Stromal cell of bone marrow (primary cell): ENCODE results near the gene TNFRSF18.
"Not testable (repeated sequence)": the region's sequence is repeated elsewhere in the genome, so short reads cannot be mapped to it uniquely, and the experiment has no call there.

Source experiments
- DNase-seq: peaks from one replicate; pipeline ENCODE4 v3.0.0-alpha.2; 2012; ENCODE audit warnings: low read depth

Gene TNFRSF18

DNA sequence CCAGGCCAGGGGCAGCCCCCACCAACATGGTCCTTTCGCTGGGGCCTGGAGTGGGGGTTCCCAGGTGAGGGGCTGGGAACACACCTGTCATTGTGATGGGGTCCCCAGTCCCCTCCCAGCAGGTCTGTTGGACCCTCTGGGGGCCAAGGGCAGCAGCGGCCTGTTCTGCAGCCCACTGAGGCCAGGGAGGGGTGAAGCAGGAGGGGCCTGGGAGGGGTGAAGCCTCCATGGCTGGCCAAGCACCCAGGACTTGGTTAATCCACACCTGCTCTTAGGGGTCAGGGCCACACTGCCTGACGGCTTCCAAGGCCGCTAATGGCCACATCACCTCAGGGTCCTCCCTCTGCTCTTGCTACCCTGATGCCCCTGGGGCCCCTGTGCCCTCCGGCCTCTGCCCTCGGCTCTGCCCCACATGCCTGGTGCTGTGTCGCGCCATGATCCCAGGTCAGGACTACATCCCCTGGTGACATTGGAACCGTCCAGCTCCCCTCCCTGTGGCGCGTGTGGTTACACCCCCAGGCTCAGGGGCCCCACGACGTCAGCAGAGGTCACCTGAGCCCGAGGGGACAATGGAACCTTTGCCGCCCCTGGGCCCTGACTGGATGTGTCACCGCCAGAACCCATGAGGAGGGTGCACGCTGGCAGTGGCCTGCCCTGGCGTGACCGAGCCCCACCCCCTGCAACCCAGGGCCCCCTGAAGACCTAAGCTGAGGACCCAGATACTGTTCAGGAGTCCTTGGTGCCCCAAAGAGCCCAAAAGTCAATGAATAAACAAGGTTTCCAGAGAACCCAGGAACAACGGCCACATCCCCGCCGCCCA, 7.0 kb downstream of the TNFRSF18 start:
- no peak for DNase-seq

DNA sequence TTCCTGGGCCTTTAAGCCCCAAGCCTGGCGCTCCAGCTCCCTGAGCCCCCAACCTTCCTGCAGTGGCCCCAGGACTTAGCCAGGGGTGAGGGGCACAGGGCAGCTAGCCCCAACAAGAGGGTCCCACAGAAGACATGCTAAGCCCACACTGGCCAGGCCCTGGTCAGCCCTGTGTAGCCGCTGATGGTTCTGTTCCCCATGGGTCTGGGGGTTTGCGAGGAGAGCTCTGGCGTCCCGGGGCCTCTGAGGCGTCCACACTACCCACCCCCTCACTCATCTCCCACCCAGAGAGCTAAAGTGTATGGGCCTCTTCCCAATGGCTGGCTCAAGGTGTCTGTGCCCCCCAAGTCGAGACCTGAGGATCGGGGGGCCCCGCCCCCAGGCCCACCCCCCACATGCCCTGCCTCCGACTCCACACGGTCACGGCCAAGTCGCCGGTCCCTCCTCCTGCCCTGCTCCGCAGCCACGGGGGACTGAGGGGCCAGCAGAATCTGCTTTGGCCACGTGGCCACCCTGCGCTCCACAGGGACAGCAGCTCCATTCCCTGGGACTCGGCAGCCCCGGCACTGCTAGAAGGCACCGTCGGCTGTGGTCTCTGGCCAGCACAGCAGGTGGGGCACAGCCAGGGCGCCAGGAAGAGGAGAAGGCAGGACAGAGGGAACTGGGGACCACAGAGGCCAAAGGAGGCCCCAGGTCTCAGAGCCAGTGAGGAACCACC, 7.8 kb downstream of the TNFRSF18 start:
- no peak for DNase-seq

DNA sequence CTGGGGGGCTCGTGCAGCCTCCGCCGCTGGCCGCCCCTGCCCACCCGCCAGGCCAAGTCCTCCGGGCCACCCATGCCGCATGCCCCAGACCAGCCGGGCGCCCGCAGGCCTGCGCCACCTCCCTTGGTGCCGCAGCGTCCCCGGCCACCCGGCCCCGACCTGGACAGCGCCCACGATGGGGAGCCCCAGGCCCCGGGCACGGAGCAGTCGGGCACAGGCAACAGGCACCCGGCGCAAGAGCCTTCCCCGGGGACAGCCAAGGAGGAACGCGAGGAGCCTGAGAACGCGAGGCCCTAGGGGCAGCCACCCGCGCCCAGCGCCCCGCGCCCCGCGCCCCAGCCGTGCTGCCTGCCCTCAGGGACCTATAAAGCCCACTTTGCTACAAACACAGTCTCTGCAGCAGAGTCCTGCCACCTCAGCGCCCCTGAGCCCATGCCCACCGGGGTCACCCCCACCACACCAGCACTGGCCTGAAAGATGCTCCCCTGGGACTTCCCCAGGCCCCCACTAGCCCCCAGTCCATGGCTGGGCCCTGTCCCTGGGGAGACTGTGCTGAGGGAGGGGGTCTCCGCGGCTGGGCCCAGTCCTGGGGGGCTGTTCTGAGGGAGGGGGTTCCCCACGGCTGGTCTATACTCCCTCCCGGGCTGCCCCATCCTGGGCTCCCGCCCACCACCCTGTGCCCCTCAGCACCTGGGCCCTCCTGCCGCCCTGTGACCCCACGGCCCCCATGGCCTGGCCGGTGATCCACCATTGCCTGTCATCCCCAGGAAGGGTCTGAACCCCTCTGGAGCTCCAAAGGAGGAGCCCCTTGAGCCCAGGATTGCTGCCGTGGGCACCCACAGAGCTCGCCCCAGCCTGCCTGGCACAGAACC, 8.6 kb downstream of the TNFRSF18 start:
- DNase-seq, result no peak

DNA sequence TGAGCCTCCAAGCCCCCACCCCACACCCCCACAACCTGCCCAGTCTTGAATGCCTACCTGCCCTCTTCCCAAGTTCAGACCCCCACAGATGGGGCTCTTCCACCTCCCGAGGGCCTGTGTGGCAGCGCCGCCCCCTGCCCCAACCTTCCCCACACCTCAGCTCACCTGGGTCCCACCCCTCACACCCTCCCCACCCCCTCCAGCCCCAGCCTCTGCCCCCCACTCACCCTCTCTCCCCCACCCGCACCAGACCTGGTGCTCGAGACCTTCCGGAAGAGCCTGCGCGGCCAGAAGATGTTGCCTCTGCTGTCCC, 9.2 kb downstream of the TNFRSF18 start:
- DNase-seq, result no peak

DNA sequence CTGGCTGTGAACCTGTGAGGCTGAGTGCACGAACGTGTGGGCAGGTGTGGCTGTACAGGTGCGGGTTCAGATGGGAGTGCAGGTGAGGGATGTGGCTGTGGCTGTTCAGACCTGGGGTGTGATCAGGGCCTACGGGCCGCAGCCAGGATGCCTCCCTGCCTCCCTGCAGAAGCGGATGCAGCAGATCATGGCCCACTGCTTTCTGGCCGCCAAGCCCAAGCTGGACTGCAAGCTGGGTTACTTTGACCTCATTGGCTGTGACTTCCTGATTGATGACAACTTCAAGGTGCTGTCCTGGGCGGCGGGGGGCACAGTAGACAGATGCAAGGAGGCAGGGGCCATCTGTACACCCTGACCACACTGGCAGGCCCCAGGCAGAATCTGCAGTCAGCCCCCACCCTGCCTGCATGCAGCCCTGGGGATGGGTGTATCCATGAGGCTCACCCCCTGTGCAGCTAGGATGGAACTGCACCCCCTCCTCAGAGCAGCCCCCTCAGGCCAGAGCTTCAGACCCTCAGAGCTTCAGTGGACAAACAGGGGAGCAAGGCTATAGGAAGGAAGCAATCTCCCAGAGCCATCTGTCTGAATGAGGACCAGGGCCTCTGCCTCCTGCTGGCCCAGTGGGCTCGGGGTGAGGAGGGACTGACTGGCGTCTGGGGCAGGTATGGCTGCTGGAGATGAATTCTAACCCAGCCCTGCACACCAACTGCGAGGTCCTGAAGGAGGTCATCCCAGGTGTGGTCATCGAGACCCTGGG, 9.8 kb downstream of the TNFRSF18 start:
- DNase-seq, result no peak

DNA sequence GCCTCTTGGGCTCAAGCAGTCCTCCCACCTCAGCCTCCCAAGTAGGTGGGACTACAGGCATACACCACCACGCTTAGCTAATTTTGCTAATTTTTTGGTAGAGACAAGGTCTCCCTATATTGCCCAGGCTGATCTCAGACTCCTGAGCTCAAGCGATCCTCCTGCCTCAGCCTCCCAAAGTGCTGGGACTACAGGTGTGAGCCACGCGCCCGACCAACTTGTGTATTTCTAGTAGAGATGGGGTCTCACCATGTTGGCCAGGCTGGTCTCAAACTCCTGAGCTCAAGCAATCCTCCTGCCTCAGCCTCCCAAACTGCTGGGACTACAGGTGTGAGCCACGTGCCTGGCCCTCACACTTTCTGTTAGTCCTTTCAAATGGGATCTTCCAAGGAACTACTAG, 10.7 kb downstream of the TNFRSF18 start:
- not testable (repeated sequence) for DNase-seq

DNA sequence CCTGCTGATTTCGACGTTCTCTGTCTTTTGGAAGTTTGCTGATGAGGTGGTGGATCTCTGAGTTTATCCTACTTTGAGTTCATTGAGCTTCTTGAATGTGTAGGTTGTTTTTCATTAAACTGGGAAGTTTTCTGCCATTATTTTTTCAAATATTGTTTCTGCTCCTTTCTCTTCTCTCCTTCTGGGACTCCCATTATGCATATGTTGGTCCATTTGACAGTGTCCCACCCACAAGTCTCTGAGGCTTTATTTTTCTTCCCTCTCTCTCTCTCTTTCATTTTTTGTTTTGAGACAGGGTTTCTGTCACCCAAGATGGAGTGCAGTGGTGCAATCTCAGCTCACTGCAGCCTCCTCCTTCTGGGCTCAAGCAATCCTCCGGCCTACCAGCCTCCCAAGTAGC, 11.7 kb downstream of the TNFRSF18 start:
- no peak for DNase-seq

DNA sequence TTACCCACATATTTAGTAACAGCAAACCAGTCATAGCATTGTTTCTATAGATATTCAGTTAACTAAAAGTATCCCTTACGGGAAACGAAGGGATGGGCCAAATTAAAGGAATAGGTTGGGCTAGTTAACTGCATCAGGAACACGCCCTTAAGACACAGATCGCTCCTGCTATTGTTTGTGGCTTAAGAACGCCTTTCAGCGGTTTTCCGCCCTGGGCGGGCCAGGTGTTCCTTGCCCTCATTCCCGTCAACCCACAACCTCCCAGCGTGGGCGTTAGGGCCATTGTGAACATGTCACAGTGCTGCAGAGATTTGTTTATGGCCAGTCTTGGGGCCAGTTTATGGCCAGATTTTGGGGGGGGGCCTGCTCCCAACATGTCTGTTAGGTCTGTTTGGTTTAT, 14.7 kb downstream of the TNFRSF18 start:
- no peak for DNase-seq

DNA sequence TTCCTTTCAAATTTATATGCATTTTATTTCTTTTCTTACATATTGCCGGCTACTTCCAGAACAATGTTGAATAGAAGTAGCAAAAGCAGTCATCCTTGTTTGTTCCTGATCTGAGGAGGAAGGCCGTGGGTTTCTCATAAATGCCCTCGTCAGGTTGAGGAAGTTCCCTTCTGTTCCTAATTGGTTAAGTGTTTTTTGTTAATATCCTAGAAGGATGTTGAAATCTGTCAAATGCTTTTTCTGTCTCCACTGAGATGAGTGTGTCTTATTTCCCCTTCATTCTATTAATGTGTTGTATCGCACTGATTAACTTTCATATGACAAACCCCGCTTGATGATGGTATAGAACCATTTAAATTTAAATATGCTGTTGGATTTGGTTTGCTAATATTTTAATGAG, 17.3 kb downstream of the TNFRSF18 start:
- DNase-seq, result no peak

DNA sequence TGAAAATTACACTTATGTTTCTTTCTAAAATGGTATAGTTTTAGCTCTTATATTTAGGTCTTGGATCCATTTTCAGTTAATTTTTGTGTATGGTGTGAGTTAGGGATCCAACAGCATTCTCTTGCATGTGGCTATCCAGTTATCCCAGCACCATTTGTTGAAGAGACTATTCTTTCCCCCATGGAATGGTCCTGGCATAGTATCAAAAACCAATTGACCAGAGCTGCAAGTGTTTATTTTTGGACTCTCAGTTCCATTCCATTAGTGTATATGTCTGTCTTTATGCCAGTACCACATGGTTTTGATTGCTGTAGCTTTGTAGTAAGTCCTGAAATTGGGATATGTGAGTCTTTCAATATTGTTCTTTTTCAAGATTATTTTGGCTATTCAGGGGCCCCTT, 18.5 kb downstream of the TNFRSF18 start:
- DNase-seq, result no peak

DNA sequence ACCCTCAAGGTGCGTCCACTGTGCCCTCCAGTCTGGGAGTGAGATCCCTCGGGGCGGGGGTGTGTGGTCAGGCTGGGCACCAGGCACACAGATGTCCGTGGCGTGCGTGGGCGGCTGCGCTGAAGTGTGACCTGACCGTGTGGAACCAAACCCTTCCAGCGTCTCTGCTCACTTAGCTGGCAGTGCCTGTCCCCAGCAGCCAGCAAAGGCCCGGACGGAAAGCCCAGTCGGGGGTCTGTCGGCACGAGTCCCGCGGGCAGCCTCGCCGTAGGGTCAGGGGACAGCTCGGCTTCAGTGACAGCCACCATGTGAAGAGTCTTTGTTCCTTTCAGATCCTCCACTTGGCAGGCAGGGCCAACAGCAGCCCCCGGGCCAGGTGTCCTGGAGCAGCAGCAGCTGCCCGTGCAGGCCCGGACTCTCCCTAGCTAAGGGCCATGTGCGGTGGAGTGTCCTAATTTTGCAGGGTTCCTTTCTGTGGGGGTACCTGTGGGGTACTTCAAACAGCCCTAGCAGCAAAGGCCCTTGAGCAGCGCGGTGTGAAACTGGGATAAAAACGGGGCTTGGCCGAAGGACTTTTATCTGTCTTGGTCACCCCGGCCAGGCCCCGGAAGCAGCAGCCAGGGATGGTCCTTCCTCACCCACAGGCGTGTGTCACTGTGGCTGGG, 21.2 kb downstream of the TNFRSF18 start:
- DNase-seq, result no peak

DNA sequence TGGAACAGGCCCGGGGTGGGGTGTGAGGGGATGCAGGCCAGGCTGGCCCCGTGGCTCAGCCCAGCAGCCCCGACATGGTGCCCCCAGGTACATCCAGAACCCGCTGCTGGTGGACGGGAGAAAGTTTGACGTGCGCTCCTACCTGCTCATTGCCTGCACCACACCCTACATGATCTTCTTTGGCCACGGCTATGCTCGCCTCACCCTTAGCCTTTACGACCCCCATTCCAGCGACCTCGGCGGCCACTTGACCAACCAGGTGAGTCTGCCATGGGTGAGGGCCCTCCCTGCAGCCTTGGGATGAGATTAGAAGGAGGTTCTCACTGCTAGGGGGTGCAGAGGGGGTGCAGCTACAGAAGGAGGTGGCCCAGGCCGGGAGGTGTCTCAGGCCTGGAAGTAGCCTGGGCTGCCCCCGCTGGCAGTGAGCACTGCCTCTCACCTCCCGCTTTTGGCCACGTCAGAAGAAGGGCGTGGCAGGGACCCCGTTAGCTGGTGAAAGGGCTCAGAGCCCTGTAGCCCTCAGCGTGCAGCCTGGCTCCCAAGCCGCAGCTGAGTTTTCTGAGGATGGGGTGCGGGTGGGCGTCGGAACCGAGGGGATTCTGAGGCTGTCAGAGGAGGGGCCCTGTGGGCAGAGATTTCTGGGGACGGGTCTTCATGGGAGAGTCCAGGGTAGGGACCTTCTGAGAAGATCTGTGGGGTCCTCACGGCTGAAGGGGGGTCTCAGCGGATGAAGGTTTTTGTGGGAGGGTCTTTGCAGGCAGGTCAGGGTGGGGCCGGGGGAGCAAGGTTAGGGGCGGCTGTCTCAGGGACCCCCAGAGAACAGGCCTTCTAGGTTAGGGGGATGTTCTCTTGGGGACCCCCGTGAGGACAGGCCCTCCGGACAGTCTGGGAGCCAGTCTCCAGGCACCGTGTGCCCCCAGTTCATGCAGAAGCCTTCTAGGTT, 22.3 kb downstream of the TNFRSF18 start:
- no peak for DNase-seq

DNA sequence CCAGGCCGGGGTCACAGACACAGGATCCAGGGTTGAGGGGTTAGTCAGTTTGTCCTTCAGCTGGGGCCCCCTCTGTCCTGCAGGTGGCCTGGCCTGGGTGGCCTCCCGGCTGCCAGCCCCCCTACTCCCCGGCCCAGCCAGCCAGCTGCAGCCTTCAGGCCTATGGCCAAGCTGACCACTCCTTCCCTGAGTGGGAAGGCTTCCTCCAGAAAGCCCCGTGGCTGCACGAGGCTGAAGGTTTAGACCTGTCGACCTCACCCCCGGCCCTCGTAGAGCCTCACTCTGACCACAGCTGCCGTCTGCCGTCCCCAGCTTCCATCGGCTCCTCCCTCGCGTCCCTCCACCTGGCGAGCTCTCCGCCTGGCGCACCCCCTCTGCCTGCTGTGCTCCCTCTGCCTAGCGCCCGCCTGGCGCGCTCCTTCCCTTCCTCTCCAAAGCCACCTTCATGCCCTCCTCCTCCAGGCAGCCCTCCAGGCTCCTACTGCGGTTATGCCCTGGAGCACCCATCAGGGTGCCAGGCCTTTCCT, 23.1 kb downstream of the TNFRSF18 start:
- DNase-seq, result no peak

DNA sequence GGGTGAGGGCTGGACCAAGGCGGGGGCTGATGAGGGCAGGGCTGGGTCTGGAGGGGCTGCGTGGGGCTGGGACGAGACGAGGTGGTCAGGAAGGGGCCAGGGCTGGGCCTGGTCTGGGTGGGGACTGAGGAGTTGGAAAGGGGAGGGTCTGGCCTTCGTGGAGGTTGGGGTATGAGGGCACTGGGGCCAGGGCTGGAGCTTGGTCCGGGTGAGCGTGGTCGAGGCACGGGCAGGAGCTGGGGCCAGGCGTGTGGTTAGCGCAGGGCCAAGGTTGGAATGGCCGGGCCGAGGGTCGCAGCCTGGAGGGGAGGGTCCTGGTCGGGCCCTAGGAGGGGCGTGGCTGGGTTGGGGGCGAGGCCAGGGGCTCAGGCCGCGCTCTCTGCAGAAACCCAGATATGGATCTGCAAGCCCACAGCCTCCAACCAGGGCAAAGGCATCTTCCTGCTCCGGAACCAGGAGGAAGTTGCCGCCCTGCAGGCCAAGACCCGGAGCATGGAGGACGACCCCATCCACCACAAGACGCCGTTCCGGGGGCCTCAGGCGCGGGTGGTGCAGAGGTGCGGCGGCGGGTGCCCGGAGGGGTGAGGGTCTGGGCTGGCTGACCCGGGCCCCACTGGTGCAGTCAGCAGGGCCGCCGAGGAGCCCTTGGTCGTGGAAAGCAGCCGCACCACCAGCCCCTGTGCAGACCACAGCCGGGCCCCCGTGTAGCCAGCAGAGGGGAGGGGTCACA, 23.7 kb downstream of the TNFRSF18 start:
- no peak for DNase-seq

DNA sequence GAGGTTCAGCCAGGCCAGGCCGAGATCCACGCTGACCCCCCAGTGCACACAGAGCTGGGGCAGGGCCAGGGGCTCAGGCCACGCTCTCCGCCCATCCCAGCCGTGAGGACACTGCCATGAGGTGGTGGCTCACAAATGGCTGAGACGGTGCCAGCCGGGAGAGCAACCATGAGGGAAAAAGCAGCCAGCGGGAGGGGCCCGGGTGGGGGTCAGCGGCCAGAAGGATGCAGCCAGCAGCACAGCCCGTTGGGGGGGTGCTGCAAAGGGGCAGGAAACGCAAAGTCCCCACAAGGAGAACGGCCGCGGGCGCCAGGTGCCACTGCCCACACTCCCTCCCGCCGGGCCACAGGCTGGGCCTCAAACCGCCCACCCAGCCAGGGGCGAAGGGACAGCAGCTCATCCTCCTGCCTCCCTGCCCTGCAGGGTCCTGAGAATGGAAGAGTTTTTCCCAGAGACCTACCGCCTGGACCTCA, 24.4 kb downstream of the TNFRSF18 start:
- DNase-seq, result no peak

DNA sequence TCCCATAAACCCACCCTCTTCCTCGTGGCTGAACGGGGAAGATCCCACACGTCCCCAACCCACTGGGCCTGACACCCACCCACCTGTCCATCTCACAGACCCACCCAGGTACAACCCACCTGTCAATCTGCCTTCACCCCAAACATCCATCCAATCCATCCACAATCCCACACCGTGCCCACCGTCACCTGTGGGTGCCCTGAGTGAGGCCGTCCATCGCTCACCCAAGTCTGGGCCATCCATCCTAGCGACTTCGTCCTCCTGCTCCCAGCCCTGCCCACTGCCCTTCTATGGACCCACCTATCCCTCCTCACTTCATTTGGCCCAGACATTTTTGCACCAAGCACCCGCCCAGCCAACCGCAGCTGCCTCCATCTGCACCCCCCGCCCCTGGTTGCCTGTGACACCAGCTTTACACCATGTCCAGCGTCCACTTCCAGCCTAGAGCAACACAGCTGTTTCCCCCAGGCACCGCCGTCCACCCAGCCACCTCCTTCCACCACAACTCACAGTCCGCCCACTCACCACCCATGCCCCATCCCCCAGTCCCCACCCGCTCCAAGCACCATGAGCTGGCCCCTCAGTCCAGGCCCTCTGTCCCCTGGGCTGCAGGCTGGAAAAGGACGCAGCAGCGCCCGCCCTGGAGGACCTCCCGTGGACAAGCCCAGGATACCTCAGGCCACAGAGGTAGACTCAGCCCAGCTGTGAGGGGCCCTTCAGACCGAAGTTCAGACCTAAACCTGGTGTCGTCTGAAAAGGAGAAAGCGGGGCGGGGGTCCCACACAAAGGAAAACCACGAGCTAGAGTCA, 25.1 kb downstream of the TNFRSF18 start:
- no peak for DNase-seq

DNA sequence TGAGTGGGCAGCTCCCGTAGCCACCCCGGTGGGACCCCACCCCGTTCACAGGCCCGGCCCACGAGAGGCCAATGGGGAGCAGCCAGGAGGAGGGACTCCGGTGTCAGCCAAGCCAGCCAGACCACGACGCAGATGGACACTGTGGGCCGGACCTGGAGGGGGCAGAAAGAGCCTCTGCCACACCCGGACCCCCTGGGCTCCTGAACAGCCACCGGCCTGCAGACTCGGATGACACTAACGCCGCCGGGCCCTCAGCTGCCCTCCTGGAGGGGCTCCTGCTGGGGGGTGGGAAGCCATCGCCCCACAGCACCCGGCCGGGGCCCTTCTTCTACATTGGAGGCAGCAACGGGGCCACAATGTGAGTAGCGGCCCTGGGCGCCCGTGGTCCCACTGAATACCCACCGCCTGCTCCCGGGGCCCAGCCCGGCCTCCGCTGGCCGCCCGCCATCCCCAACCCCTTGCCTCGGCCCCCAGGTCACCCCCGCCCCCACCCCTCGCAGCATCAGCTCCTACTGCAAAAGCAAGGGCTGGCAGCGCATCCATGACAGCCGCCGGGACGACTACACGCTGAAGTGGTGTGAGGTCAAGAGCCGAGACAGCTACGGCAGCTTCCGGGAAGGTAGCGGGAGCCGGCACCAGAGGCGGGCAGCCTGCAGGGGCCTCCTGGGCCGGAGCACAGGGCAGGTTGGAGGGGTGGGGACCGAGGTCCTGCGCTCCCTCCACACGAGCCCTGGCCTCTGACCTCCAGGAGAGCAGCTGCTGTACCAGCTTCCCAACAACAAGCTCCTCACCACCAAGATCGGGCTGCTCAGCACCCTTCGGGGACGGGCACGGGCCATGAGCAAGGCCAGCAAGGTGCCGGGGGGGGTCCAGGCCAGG, 26.2 kb downstream of the TNFRSF18 start:
- DNase-seq, result no peak
